Smooth muscle cell (in vitro differentiated cells): ENCODE data around the gene BMPR1A. TPM values are rescaled to one million over a fixed set of nuclear protein-coding genes. Genes with fewer than 3 reads are reported as not detected.

Source experiments
- DNase-seq: peaks from one replicate; lab custom pipeline; 2025; ENCODE audit not compliant: unreplicated experiment; lab: John Stamatoyannopoulos, UW
- H2AFZ ChIP-seq: fragments of 200-600 bp; sonication (generic); 2 replicates; pipeline ENCODE4 v1.6.0; 2016; ENCODE audit warnings: antibody characterized with exemption, low read depth, mild to moderate bottlenecking
- H3F3A ChIP-seq: fragments of 200-600 bp; sonication (generic); 2 replicates; pipeline ENCODE4 v1.6.0; 2017; ENCODE audit warnings: antibody characterized with exemption, low read depth
- H3K27ac ChIP-seq: fragments of 200-600 bp; sonication (generic); 2 replicates; pipeline ENCODE4 v1.5.1; 2016; ENCODE audit warnings: low read depth, mild to moderate bottlenecking
- H3K27me3 ChIP-seq: fragments of 200-600 bp; sonication (generic); 2 replicates; pipeline ENCODE4 v1.6.1; 2016; ENCODE audit warnings: low read depth, mild to moderate bottlenecking
- H3K36me3 ChIP-seq: fragments of 200-600 bp; sonication (generic); 2 replicates; pipeline ENCODE4 v1.5.1; 2016; ENCODE audit warnings: low read depth
- H3K4me1 ChIP-seq: fragments of 200-600 bp; sonication (generic); 2 replicates; pipeline ENCODE4 v1.5.1; 2016; ENCODE audit warnings: low read depth
- H3K4me2 ChIP-seq: fragments of 200-600 bp; sonication (generic); 2 replicates; pipeline ENCODE4 v1.6.0; 2016; ENCODE audit warnings: mild to moderate bottlenecking
- H3K4me3 ChIP-seq: fragments of 200-600 bp; sonication (generic); 2 replicates; pipeline ENCODE4 v1.5.1; 2016; ENCODE audit warnings: mild to moderate bottlenecking
- H3K79me2 ChIP-seq: fragments of 200-600 bp; sonication (generic); 2 replicates; pipeline ENCODE4 v1.6.0; 2016; ENCODE audit warnings: low read depth, mild to moderate bottlenecking
- H3K9ac ChIP-seq: fragments of 200-600 bp; sonication (generic); 2 replicates; pipeline ENCODE4 v1.6.0; 2016; ENCODE audit warnings: low read depth
- H3K9me3 ChIP-seq: fragments of 200-600 bp; sonication (generic); replicated peaks from 2 replicates; pipeline ENCODE4 v1.5.1; 2016; ENCODE audit warnings: low read depth
- H4K20me1 ChIP-seq: fragments of 200-600 bp; sonication (generic); 2 replicates; pipeline ENCODE4 v1.6.0; 2016; ENCODE audit warnings: low read depth
- WGBS: methylation state at CpG from one replicate; pipeline ENCODE4 v1.1.7; 2016; ENCODE audit warnings: low lambda C conversion rate; 5-methylcytosine and 5-hydroxymethylcytosine counted together
- polyA plus RNA-seq: library from polyadenylated mRNA; unstranded; fragments of >200 nt; fragmentation: Nextera tagmentation; extraction: Ambion mirVana; gene quantifications from 2 replicates; pipeline ENCODE4 v1.2.1, GENCODE V29; 2016
- total RNA-seq: library from RNA; depleted of rRNA; stranded (reverse); fragments of >200 nt; gene quantifications from 2 replicates; pipeline ENCODE4 v1.2.3, GENCODE V29; 2014
- TF ChIP-seq, protein P1 (sequence below): fragments of 200-600 bp; sonication (generic); IDR thresholded peaks from 2 replicates; pipeline ENCODE4 v1.5.1; 2017; ENCODE audit warnings: borderline replicate concordance, mild to moderate bottlenecking, antibody characterized with exemption; ENCODE audit not compliant: insufficient read depth, poor library complexity, severe bottlenecking

Gene BMPR1A
- total and polyA plus RNA-seq, 2 experiments from 2014 or later = 15.5 to 80.9 TPM

DNA sequence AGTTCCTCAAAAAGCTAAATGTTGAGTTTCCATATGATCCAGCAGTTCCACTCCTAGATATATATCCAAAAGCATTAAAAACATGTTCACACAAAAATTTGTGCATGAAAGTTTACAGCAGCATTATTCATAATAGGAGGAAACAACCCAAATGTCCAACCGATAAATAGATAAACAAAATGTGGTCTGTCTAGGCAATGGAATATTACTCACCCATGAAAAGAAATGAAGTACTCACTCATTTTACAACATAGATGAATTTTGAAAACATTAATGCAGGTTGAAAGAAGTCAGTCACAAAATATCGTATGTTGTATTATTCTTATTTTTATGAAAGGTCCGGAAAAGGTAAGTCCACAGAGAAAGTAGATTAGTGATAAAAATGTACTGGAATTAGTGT is 34.0 kb downstream of the BMPR1A start:
- Histone ChIP-seq H3K4me1 (peaks cover 19% of the 10 kb centered on the region), H4K20me1 (peaks cover 79% of the 10 kb centered on the region), H3K4me3 (no peak overlapping the region), H3K9me3 (no peaks in the 10 kb centered on the region), H3K36me3 (no peaks in the 10 kb centered on the region), H2AFZ (no peak overlapping the region), H3K9ac (no peak overlapping the region), H3K27ac (no peak overlapping the region), H3K27me3 (no peaks in the 10 kb centered on the region), H3F3A (no peaks in the 10 kb centered on the region), H3K4me2 (no peak overlapping the region), H3K79me2 (peaks cover 90% of the 10 kb centered on the region)
- TF ChIP-seq, protein P1, sequence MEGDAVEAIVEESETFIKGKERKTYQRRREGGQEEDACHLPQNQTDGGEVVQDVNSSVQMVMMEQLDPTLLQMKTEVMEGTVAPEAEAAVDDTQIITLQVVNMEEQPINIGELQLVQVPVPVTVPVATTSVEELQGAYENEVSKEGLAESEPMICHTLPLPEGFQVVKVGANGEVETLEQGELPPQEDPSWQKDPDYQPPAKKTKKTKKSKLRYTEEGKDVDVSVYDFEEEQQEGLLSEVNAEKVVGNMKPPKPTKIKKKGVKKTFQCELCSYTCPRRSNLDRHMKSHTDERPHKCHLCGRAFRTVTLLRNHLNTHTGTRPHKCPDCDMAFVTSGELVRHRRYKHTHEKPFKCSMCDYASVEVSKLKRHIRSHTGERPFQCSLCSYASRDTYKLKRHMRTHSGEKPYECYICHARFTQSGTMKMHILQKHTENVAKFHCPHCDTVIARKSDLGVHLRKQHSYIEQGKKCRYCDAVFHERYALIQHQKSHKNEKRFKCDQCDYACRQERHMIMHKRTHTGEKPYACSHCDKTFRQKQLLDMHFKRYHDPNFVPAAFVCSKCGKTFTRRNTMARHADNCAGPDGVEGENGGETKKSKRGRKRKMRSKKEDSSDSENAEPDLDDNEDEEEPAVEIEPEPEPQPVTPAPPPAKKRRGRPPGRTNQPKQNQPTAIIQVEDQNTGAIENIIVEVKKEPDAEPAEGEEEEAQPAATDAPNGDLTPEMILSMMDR = no peak
- WGBS = 97% methylated on average over 3 of the region's 3 CpGs
- no peak for DNase-seq

DNA sequence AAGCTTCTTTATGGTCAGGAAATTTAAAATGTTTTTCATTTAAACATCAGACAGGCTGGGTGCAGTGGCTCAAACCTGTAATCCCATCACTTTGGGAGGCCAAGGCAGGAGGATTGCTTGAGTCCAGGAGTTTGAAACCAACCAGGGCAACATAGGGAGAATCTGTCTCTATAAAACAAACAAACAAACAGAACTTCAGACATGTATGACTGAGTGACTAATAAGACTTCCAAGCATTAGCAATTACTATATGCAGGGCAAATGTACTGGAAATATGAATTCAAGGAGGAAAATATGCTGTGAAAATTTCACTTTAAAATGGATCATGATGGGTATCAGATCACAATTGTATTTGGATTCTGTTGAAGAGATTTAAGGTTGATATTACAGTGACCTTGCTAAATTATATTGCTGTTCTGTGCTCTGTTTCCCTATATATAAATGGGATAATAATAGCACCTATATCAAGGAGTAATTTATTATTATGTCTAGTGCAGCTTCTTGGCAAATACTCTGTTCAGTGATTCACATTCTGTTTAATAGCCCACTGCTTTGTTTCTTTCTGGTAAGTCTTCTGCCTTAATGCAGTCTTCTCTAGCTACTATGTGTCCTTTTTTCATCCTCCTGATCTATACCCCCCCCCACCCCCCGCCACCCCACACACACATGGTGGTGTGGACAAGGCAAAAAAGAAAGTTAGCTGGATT is 36.2 kb downstream of the BMPR1A start:
- Histone ChIP-seq H3K27ac (no peak overlapping the region), H3K4me2 (no peak overlapping the region), H3K4me3 (no peak overlapping the region), H3K9ac (no peak overlapping the region), H3K36me3 (no peaks in the 10 kb centered on the region), H2AFZ (no peak overlapping the region), H3K9me3 (no peaks in the 10 kb centered on the region), H3K4me1 (peaks cover 16% of the 10 kb centered on the region), H3K27me3 (no peaks in the 10 kb centered on the region), H4K20me1 (peaks cover 69% of the 10 kb centered on the region), H3K79me2 (peaks cover 88% of the 10 kb centered on the region), H3F3A (no peaks in the 10 kb centered on the region)
- DNase-seq = no peak
- TF ChIP-seq, protein P1 = no peak
- WGBS = 100% methylated on average over 1 of the region's 1 CpG

DNA sequence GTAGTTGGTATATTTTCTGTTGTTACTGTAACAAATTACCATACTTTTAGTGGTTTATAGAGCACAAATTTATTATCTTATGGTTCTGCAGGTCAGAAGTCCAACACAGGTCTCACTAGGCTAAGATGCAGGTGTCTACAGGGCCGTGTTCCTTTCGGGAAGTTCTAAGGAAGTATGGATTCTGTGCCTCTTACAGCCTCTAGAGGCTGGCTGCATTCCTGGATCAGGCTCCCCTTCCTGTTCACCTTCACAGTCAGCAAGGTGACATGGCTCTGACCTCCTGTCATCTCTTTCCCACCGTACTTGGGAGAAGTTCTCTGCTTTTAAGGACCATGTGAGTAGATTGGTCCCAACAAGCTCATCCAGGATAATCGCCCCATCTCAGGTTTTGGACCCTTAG is 37.3 kb downstream of the BMPR1A start:
- Histone ChIP-seq H3K27ac (no peak overlapping the region), H3K27me3 (no peaks in the 10 kb centered on the region), H3K4me3 (no peak overlapping the region), H2AFZ (no peak overlapping the region), H3K4me1 (peaks cover 24% of the 10 kb centered on the region), H4K20me1 (peaks cover 71% of the 10 kb centered on the region), H3K4me2 (no peak overlapping the region), H3K9me3 (no peaks in the 10 kb centered on the region), H3F3A (no peaks in the 10 kb centered on the region), H3K36me3 (no peaks in the 10 kb centered on the region), H3K79me2 (peaks cover 88% of the 10 kb centered on the region), H3K9ac (no peak overlapping the region)
- no peak for DNase-seq
- TF ChIP-seq, protein P1 = no peak
- WGBS = 85% methylated on average over 4 of the region's 4 CpGs

DNA sequence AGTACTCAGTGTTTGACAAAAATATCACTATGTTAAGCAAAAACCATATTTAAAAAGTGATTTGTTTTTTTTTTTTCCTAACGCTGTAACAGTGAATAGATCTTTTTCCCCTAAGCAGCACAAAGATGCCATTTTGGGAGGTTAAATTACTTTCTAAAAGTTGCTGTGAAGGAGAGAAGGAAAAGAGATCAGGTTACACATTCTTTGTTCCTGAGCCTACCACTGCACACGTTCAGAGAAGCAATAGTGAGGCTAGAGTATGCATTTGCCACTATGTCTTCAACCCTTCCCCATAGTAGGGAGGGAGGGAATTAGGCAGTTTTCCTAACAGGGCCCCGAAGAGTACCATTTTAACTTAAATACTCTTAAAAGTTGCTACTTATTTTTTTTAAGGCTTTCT is 38.9 kb downstream of the BMPR1A start:
- TF ChIP-seq, protein P1 = no peak
- H3F3A ChIP-seq = no peaks in the 10 kb centered on the region
- H3K4me1 ChIP-seq = peaks cover 29% of the 10 kb centered on the region
- H3K9ac ChIP-seq = no peak overlapping the region
- H3K4me2 ChIP-seq = peak overlapping the region; percentile 6
- no peak overlapping the region for H3K4me3 ChIP-seq
- H3K27me3 ChIP-seq = no peaks in the 10 kb centered on the region
- H4K20me1 ChIP-seq = peaks cover 80% of the 10 kb centered on the region
- peak overlapping the region; percentile 62 for H3K27ac ChIP-seq
- H3K9me3 ChIP-seq = no peaks in the 10 kb centered on the region
- WGBS = 11% methylated on average over 3 of the region's 3 CpGs
- no peak overlapping the region for H2AFZ ChIP-seq
- H3K36me3 ChIP-seq = no peaks in the 10 kb centered on the region
- no peak for DNase-seq
- H3K79me2 ChIP-seq = peaks cover 90% of the 10 kb centered on the region
